NCI-H460 (cell line): ENCODE results near the gene BIRC2. TPM values are rescaled to one million over a fixed set of nuclear protein-coding genes. Genes with fewer than 3 reads are reported as not detected.
"Not testable (repeated sequence)": the region's sequence is repeated elsewhere in the genome, so short reads cannot be mapped to it uniquely, and the experiment has no call there.

Source experiments
- DNase-seq: peaks from one replicate; pipeline ENCODE4 v3.0.0-alpha.2; 2016; ENCODE audit warnings: low read depth; ENCODE audit errors: extremely low read depth
- total RNA-seq: library from RNA; depleted of rRNA; stranded (reverse); fragments of >200 nt; shearing (Covaris generic); gene quantifications from 2 replicates; pipeline ENCODE4 v1.2.3, GENCODE V29; 2014

The BIRC2 gene
- total RNA-seq, 1 experiment from 2014 or later = 51.9 TPM

- not testable (repeated sequence) for DNase-seq
Observed at GRCh38 chr11:102374633-102375424, 27.8 kb downstream of the BIRC2 start.

GRCh38 chr11:102375720-102376399 is 28.8 kb downstream of the BIRC2 start:
- no peak for DNase-seq

GRCh38 chr11:102377891-102378290 is 30.9 kb downstream of the BIRC2 start:
- DNase-seq = no peak

GRCh38 chr11:102378818-102379217 is 31.8 kb downstream of the BIRC2 start:
- no peak for DNase-seq

GRCh38 chr11:102382384-102382783 is 35.4 kb downstream of the BIRC2 start:
- DNase-seq = no peak

DNA sequence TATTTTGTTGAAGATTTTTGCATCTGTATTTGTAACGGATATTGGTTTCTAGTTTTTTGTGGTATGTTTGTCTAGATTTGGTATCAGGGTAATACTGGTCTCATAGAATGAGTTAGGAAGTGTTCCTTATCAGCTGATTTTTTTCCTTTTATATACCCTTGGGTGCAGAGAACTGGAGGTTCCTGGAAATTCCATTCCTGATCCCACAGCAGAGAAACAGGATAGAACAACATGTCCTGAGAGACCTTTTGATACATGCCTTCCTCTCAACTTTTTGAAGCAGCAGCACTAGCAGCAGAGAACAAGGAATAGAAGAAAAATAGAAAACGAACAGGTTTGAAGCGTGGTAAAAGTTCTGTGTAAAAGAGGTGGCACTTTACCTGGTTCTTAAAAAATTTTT is 36.8 kb downstream of the BIRC2 start:
- DNase-seq = no peak

- DNase-seq = no peak
Observed at GRCh38 chr11:102384419-102385079, 37.5 kb downstream of the BIRC2 start.

DNA sequence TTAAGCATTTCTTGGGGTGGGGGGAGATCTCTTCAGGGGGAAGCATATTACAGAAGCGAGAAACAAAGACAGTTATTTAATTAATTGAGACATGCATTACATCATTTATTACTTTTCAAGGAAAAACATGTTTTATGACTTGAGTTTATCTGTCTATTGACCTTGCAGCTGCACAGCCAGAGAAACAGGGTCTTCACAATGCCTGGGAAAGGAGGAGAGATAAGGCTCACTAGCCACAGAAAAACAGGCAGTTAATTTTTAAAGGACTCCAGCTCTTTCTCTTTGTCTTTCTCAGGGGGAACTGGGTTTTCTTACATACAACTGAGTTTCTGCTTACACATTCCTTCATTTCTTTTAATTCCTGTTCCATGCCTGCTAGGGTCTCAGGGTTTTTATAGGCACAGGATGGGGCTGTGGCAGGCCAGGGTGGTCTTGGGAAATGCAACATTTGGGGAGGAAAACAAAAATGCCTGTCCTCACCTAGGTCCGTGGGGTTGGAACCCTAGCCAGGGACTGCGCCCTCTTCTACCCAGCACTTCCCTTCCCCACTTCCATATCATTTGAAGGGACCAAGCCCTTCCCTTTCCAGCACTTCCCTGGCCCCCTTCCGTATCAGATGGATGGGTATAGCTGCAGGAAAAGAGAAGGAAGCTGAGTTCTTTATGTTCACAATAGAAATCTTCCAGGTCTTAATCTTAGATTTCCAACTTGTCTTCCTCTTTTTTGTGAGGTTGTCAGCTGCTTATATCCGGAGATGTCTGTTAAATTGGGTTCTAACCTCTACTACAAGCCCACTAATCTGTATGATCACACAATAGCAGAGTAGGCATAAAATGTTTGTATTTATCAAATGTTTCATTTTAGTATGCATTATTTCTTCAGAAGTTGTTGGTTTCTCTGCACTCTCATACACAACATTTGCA is 38.3 kb downstream of the BIRC2 start:
- DNase-seq = no peak

DNA sequence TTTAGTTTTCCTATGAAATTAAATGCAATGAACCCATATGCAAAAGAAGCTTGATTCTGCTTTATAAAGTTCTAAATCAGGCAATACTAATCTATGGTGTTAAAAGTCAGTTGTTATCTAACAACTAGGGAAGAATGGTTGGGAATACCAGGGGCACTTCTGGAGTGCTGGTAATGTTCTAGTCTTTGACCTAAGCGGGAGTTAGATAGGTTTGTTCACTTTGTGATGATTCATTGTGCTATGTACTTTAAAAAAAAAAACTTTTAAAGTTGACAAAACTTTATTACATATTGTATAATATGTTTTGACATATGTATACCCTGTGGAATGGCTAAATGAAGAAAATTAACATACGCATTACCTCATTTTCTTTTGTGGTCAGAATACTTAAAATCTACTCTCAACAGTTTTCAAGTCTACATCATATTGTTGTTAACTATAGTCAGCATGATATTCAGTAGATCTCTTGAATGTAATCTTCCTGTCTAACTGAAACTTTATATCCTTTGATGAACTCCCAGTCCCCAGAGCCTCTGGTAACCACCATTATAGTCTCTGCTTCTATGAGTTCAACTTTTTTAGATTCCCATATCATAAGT is 39.2 kb downstream of the BIRC2 start:
- DNase-seq = no peak

DNA sequence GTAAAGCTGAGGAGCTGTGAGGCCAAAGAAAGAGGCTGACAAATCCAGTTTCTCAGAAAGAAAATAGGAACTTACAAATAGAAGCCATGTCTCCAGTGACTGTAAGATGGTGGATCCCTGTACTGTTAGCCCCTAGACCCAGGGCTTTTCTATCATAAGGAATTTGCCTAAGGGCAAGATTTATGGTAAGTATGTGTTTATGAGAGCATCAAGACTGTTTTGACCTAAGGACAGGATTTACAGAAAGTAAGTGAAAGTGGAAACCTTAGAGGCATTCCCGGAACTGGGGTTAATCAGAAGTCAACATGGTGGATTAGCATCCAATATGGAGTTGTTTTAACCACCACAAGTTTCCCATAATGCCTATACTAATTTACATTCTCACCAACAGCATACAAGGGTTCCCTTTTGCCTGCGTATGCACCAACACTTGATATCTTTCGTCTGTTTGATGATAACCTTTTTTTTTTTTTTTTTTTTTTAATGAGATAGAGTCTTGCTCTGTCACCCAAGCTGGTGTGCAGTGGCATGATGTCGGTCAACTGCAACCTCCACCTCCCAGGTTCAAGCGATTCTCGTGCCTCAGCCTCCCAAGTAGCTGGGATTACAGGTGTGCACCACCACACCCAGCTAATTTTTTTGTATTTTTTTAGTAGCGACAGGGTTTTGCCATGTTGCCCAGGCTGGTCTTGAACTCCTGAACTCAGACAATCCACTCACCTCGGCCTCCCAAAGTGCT is 40.2 kb downstream of the BIRC2 start:
- no peak for DNase-seq

DNA sequence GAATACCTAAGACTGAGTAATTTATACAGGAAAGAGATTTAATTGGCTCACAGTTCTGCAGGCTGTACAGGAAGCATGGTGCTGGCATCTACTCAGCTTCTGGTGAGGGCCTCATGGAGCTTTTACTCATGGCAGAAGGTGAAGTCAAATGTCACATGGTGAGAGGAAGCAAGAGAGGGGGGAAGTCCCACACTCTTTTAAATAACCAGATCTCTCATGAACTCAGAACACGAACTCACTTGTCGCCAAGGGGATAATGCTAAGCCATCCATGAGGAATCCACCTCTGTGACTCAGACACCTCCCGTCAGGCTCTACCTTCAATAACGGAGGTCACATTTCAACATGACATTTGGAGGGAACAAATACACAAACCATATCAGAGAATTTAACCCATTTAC is 42.2 kb downstream of the BIRC2 start:
- DNase-seq = no peak

DNA sequence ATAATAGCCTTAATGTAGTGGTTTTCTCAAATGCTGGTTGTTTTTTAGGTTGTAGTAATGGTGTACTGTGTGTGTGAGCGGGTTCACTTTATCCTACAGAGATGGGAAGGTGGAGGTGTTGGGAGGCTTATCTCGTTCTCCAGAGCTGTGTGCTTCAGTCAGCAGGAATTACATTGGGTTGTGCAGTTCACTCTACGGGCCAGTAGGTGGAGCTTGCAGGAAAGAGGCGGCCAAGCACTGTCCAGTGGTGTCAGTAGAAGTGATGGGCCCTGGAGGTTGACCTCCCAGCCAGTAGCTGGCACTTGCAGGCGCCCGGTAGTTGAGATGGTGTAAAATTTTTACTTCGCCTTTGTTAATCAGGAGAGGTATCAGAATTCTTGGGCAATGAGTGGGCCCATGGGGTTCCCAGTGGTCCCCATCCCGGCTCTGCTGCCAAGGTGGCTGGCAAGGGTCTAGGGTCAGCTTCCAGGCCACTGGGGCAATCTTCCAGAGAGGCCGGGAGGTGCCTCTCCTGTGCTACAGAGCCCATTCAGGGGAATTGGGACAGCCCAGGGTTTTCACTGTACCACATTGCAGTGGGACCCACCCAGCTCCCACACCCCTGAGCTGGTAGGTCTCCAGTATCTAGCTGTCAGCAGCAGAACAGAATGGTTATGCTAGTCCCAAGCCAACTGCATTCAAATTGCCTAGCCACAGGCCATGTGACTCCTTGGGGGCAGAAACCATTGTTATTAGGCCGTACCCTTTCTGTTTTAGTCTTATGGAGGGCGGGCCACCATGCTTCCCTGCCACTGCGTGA is 43.9 kb downstream of the BIRC2 start:
- DNase-seq = peak; percentile 65

GRCh38 chr11:102391549-102392237 is 44.7 kb downstream of the BIRC2 start:
- no peak for DNase-seq

DNA sequence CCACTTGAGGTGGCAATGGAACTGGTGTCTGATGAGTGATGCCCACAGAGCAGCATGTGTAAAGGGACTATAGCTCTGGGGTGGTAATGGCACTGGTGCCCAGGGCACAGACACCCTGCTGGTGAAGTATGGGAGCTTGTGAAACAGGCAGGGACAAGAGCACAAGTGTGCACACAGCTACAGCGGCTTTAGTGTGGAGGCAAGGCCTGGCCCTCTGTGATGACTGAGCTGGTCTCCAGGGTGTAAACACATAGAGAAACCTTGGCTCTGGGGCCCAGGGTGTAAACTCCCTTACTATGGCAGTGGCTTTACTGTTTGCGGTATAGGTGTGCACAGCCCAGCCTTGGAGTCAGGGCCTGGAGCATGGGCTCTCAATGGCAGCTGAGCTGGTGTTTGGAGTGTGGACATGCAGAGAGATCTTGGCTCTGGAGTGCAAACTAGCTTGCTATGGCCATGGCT is 46.3 kb downstream of the BIRC2 start:
- DNase-seq = no peak

DNA sequence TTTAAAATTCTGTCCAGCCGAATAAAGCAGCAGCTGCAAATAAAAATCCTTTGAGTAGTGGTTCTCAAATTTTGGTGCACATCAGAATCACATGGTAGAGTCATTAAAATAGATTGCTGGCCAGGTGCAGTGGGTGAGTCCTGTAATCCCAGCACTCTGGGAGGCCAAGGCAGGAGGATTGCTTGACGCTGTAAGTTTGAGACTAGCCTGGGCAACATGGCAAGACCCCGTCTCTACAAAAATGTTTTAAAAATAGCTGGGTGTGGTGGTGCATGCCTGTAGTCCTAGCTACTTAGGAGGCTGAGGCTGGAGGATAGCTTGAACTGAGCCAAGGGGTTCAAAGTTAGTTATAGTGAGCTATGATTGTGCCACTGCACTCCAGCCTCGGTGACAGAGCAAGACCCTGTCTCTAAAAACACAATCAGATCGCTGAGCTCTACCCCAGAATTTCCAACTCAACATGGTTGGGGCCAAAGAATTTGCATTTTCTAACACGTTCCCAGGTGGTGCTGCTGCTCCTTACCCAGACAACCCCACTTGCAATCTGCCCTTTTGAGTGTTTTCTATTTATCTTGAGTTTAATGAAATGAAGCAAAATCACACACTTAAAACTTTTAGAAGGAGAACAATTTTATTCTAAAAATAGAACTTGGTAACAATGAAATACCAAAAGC is 48.8 kb downstream of the BIRC2 start:
- DNase-seq = no peak

GRCh38 chr11:102396708-102397563 is 49.9 kb downstream of the BIRC2 start:
- no peak for DNase-seq
